Measurements from ENCODE around the gene RBM47.

DNA sequence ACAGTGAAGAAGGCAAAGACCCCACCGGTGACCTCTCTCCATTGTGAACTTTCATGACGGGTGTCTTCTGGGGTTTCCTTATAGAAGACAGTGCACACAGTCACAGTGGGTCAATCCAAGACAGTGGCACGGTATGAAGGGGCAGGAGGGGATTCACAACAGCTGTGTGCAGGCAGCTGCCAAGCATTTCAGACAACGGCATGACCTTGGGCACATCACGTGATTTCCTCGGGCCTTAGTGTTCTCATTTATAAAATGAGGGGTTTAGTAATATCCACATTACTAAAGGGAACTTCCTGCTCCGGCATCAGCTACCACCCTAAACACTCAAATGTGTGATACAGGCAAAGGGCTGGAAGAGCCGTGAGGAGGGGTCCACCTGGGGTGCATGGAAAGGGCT lies 42.9 kb downstream of the RBM47 start:
- no peak for TF ChIP-seq CTCF (IDR thresholded peaks at IDR 0.05; ENCODE audit: insufficient read depth, low read length, poor library complexity, severe bottlenecking)
- TF ChIP-seq EZH2phosphoT487 (conservative IDR thresholded peaks at IDR 0.05; ENCODE audit: low read length) = no peak
